ENCODE measurements around the gene GTSE1. TPM values are rescaled to one million over a fixed set of nuclear protein-coding genes. Genes with fewer than 3 reads are reported as not detected.

GTSE1 gene
- total and polyA plus RNA-seq, 4 donors, result 1.0 to 2.3 (median 1.2) TPM

DNA sequence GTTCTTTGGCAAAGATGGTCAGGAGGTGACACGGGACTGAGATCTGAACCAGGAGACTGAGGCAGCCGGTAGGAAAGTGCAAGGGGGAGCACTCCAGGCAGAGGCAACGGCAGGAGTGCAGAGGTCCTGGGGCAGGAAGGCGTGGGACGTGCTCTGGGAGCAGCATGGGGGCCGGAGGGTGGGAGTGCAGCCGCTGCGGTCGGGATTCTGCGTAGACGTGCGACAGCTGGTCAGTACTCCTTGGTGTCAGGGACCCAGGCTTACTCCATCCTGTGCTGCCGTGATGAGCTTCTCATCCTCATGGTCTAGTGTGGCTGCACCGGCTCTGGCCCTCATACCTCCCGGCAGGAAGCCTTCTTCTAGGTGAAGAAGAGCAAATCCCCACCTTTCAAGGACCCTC is 21.9 kb downstream of the GTSE1 start:
- peaks cover 0 to 29% (median 4%) of the 10 kb centered on the region in 4 donors for H3K36me3 ChIP-seq (ENCODE audit: control insufficient read depth in 4 of 4, insufficient read depth in 4 of 4, low read length in 4 of 4)
- WGBS, 2 donors, result 85 to 97% methylated on average over 11 to 15 of the region's 15 CpGs
- H3K4me3 ChIP-seq, result no peak overlapping the region
- H3K9ac ChIP-seq (ENCODE audit: insufficient read depth in 1 of 2, low read length in 2 of 2), result no peak overlapping the region
- no peak for DNase-seq
- H3K9me3 ChIP-seq (ENCODE audit: control insufficient read depth in 4 of 4, insufficient read depth in 3 of 4, low read length in 3 of 4), result no peaks in the 10 kb centered on the region
- H3K27ac ChIP-seq (ENCODE audit: low read depth in 1 of 2, low read length in 1 of 2), result no peak overlapping the region
- ATAC-seq (ENCODE audit: insufficient read depth, low FRiP score), result no peak
- H3K4me1 ChIP-seq (ENCODE audit: control insufficient read depth in 5 of 5, insufficient read depth in 5 of 5, low read length in 5 of 5), result no peaks in the 10 kb centered on the region
- H3K27me3 ChIP-seq (ENCODE audit: control insufficient read depth in 3 of 3, insufficient read depth in 3 of 3, low read length in 2 of 3), result no peaks in the 10 kb centered on the region
- TF ChIP-seq, protein P1, sequence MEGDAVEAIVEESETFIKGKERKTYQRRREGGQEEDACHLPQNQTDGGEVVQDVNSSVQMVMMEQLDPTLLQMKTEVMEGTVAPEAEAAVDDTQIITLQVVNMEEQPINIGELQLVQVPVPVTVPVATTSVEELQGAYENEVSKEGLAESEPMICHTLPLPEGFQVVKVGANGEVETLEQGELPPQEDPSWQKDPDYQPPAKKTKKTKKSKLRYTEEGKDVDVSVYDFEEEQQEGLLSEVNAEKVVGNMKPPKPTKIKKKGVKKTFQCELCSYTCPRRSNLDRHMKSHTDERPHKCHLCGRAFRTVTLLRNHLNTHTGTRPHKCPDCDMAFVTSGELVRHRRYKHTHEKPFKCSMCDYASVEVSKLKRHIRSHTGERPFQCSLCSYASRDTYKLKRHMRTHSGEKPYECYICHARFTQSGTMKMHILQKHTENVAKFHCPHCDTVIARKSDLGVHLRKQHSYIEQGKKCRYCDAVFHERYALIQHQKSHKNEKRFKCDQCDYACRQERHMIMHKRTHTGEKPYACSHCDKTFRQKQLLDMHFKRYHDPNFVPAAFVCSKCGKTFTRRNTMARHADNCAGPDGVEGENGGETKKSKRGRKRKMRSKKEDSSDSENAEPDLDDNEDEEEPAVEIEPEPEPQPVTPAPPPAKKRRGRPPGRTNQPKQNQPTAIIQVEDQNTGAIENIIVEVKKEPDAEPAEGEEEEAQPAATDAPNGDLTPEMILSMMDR (IDR thresholded peaks at IDR 0.05; ENCODE audit: control extremely low read depth, extremely low read depth), result no peak

DNA sequence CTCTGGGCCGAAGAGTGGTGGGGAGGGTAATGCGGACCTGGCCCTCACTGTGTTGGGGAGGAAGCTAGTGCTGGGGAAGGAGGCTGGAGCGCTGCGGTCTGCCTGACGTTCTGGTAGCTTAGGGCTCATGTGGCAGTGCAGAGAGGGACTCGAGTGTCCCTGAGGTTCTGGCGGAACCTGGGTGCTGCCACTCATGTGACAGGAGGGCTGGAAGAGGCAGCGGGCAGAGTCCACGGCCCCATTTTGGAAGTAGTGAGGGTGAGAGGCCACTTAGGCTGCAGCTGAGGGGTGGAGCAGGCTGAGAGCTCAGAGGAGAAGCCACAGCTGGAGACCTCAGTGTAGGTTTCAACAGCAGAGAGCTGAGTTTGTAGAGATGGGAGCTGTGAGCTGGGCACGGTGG is 22.6 kb downstream of the GTSE1 start:
- Histone ChIP-seq H3K27me3 (ENCODE audit: control insufficient read depth in 3 of 3, insufficient read depth in 3 of 3, low read length in 2 of 3) (no peaks in the 10 kb centered on the region), H3K4me3 (no peak overlapping the region), H3K9ac (ENCODE audit: insufficient read depth in 1 of 2, low read length in 2 of 2) (no peak overlapping the region), H3K27ac (ENCODE audit: low read depth in 1 of 2, low read length in 1 of 2) (no peak overlapping the region), H3K9me3 (ENCODE audit: control insufficient read depth in 4 of 4, insufficient read depth in 3 of 4, low read length in 3 of 4) (no peaks in the 10 kb centered on the region), H3K36me3 (ENCODE audit: control insufficient read depth in 4 of 4, insufficient read depth in 4 of 4, low read length in 4 of 4) (peaks cover 0 to 29% (median 2%) of the 10 kb centered on the region in 4 donors), H3K4me1 (ENCODE audit: control insufficient read depth in 5 of 5, insufficient read depth in 5 of 5, low read length in 5 of 5) (no peaks in the 10 kb centered on the region)
- DNase-seq (no peak), ATAC-seq (ENCODE audit: insufficient read depth, low FRiP score) (no peak)
- WGBS, 2 donors, result 96 to 97% methylated on average over 10 of the region's 10 CpGs
- TF ChIP-seq, protein P1 (IDR thresholded peaks at IDR 0.05; ENCODE audit: control extremely low read depth, extremely low read depth), result no peak

DNA sequence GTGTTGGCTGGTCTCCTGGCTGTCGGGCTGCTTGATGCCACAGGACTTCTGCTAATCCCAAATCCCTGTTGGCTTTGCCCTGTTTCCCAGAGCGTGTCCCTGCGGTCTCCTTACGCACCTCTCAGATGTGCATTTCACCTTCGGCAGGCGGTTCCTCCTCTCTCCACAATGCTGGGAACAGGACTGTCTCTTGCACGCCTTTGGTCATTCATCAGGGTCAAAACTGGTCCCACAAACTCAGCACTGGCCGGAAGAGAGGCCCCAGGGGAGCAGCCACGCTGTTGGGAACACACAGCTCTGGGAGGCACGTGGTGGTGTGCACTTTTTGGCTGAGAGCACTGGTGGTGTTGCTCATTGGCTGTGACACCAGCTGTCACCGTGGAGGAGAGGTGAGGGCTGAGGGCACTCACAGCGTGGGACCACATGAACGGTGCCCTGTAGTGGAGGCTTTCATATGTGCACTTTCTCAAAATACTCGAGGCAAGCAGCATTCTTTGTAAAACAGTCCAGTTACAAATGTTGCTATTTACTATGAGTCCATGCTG is 23.6 kb downstream of the GTSE1 start:
- TF ChIP-seq, protein P1 (IDR thresholded peaks at IDR 0.05; ENCODE audit: control extremely low read depth, extremely low read depth), result no peak
- H3K4me1 ChIP-seq (ENCODE audit: control insufficient read depth in 5 of 5, insufficient read depth in 5 of 5, low read length in 5 of 5), result no peaks in the 10 kb centered on the region
- WGBS, 2 donors, result 91 to 93% methylated on average over 14 of the region's 14 CpGs
- DNase-seq (no peak), ATAC-seq (ENCODE audit: insufficient read depth, low FRiP score) (no peak)
- no peaks in the 10 kb centered on the region for H3K27me3 ChIP-seq (ENCODE audit: control insufficient read depth in 3 of 3, insufficient read depth in 3 of 3, low read length in 2 of 3)
- peaks cover 0 to 29% (median 2%) of the 10 kb centered on the region in 4 donors for H3K36me3 ChIP-seq (ENCODE audit: control insufficient read depth in 4 of 4, insufficient read depth in 4 of 4, low read length in 4 of 4)
- H3K9ac ChIP-seq (ENCODE audit: insufficient read depth in 1 of 2, low read length in 2 of 2), result no peak overlapping the region
- H3K27ac ChIP-seq (ENCODE audit: low read depth in 1 of 2, low read length in 1 of 2), result no peak overlapping the region
- no peaks in the 10 kb centered on the region for H3K9me3 ChIP-seq (ENCODE audit: control insufficient read depth in 4 of 4, insufficient read depth in 3 of 4, low read length in 3 of 4)
- no peak overlapping the region for H3K4me3 ChIP-seq
